Tibial artery (tissue), 4 donors: ENCODE results near the gene IL11RA.

Experiments used
- DNase-seq, 2 donors: peaks; one replicate each; pipeline ENCODE4 v3.0.0-alpha.2; 2019
- H3K27ac ChIP-seq, 2 donors: fragments of 200-600 bp; sonication (generic) in 1 of 2; 1 replicate in 1 of 2; 2 replicates in 1 of 2; pipeline ENCODE4 v1.5.1; 2018 to 2019; ENCODE audit warnings: mild to moderate bottlenecking in 1 of 2
- H3K27me3 ChIP-seq, 2 donors: fragments of 200-600 bp; sonication (generic) in 1 of 2; one replicate each; pipeline versions ENCODE4 v1.5.1 to v1.6.0; 2016 to 2019
- H3K36me3 ChIP-seq, 3 donors: fragments of 200-600 bp; sonication (generic) in 2 of 3; one replicate each; pipeline ENCODE4 v1.5.1; 2016 to 2019; ENCODE audit warnings: mild to moderate bottlenecking in 2 of 3
- H3K4me1 ChIP-seq, 4 donors: fragments of 200-600 bp; sonication (generic) in 2 of 4; 1 replicate in 3 of 4; 2 replicates in 1 of 4; pipeline ENCODE4 v1.5.1; 2016 to 2019
- H3K4me3 ChIP-seq, 2 donors: fragments of 200-600 bp; sonication (generic) in 1 of 2; 1 replicate in 1 of 2; 2 replicates in 1 of 2; pipeline ENCODE4 v1.5.1; 2018 to 2019; ENCODE audit warnings: mild to moderate bottlenecking in 2 of 2
- H3K9me3 ChIP-seq, 3 donors: fragments of 200-600 bp; sonication (generic) in 1 of 3; one replicate each; pipeline ENCODE4 v1.5.1; 2016 to 2019
- CTCF ChIP-seq, 2 experiments: fragments of 200-600 bp in 1 of 2; fragments of 450-650 bp in 1 of 2; IDR thresholded peaks; one replicate each; pipeline ENCODE4 v1.5.1; 2017 to 2019; ENCODE audit warnings: antibody characterized with exemption in 2 of 2, mild to moderate bottlenecking in 1 of 2, moderate library complexity in 1 of 2
- intact Hi-C: fragments of 100-400 bp; cut with DNase I; formaldehyde crosslinking; loops from one replicate; pipeline ENCODE4 v1.15.0; 2023; ENCODE audit warnings: low total_unique reads

IL11RA gene

GRCh38 chr9:34685591-34685990, 33.6 kb downstream of the IL11RA start:
- Histone ChIP-seq H3K9me3 (no peaks in the 10 kb centered on the region), H3K4me1 (peaks cover 0 to 45% (median 21%) of the 10 kb centered on the region in 4 donors), H3K4me3 (no peak overlapping the region), H3K27ac (no peak overlapping the region), H3K27me3 (no peaks in the 10 kb centered on the region), H3K36me3 (peaks cover 0 to 24% (median 0%) of the 10 kb centered on the region in 3 donors)
- intact Hi-C loops: no loop called here
- no peak for TF ChIP-seq CTCF (IDR thresholded peaks at IDR 0.05)
- no peak for DNase-seq

- H3K9me3 ChIP-seq: no peaks in the 10 kb centered on the region
- H3K4me3 ChIP-seq: no peak overlapping the region
- H3K4me1 ChIP-seq: peaks cover 0 to 51% (median 28%) of the 10 kb centered on the region in 4 donors
- intact Hi-C loops: no loop called here
- DNase-seq: peak in 1 of 2 donors; percentile 61
- no peaks in the 10 kb centered on the region for H3K27me3 ChIP-seq
- no peak overlapping the region for H3K27ac ChIP-seq
- TF ChIP-seq CTCF (IDR thresholded peaks at IDR 0.05): no peak
- H3K36me3 ChIP-seq: peaks cover 0 to 19% (median 0%) of the 10 kb centered on the region in 3 donors
Observed at GRCh38 chr9:34686231-34686630, 34.2 kb downstream of the IL11RA start.

- H3K27me3 ChIP-seq: no peaks in the 10 kb centered on the region
- no peak for TF ChIP-seq CTCF (IDR thresholded peaks at IDR 0.05)
- H3K27ac ChIP-seq: no peak overlapping the region
- H3K36me3 ChIP-seq: peaks cover 0 to 14% (median 0%) of the 10 kb centered on the region in 3 donors
- no peaks in the 10 kb centered on the region for H3K9me3 ChIP-seq
- H3K4me1 ChIP-seq: peaks cover 0 to 56% (median 31%) of the 10 kb centered on the region in 4 donors
- intact Hi-C loops: no loop called here
- H3K4me3 ChIP-seq: no peak overlapping the region
- DNase-seq: no peak
Observed at GRCh38 chr9:34686732-34687131, 34.7 kb downstream of the IL11RA start.

GRCh38 chr9:34687276-34688030, 35.5 kb downstream of the IL11RA start:
- H3K4me1 ChIP-seq: peaks cover 0 to 56% (median 31%) of the 10 kb centered on the region in 4 donors
- no peak for TF ChIP-seq CTCF (IDR thresholded peaks at IDR 0.05)
- no peaks in the 10 kb centered on the region for H3K27me3 ChIP-seq
- intact Hi-C loops: no loop called here
- H3K9me3 ChIP-seq: no peaks in the 10 kb centered on the region
- no peak overlapping the region for H3K4me3 ChIP-seq
- DNase-seq: no peak
- H3K36me3 ChIP-seq: peaks cover 0 to 10% (median 0%) of the 10 kb centered on the region in 3 donors
- H3K27ac ChIP-seq: no peak overlapping the region

- no peak for DNase-seq
- H3K27ac ChIP-seq: no peak overlapping the region
- H3K36me3 ChIP-seq: peaks cover 0 to 4% (median 0%) of the 10 kb centered on the region in 3 donors
- intact Hi-C loops: no loop called here
- no peaks in the 10 kb centered on the region for H3K9me3 ChIP-seq
- peaks cover 0 to 56% (median 31%) of the 10 kb centered on the region in 4 donors for H3K4me1 ChIP-seq
- no peak for TF ChIP-seq CTCF (IDR thresholded peaks at IDR 0.05)
- no peaks in the 10 kb centered on the region for H3K27me3 ChIP-seq
- no peak overlapping the region for H3K4me3 ChIP-seq
Observed at GRCh38 chr9:34688329-34689115, 36.5 kb downstream of the IL11RA start.
